WTC11 (cell line): ENCODE results near the gene IQCK. TPM values are rescaled to one million over a fixed set of nuclear protein-coding genes. Genes with fewer than 3 reads are reported as not detected.

Experiments used
- ATAC-seq: fragments of 200-7000 bp; cut with Tn5 transposase; 2 replicates; pipeline ENCODE4 v1.10.0; 2021; ENCODE audit warnings: mild to moderate bottlenecking, moderate library complexity
- CTCF ChIA-PET: fragments of 300-600 bp; sonication (Branson Sonifier 250); formaldehyde crosslinking; loops from one replicate; lab custom pipeline; 2021; ENCODE audit warnings: antibody characterized with exemption; lab: Charles Lee
- POLR2A ChIA-PET: fragments of 350-600 bp; sonication (Branson Sonifier 250); formaldehyde crosslinking; loops from one replicate; lab custom pipeline; 2021; ENCODE audit warnings: antibody characterized with exemption; lab: Charles Lee
- DNase-seq: peaks from one replicate; pipeline ENCODE4 v3.0.0; 2021; ENCODE audit warnings: low spot score
- H3K27ac Mint-ChIP-seq: 2 replicates; pipeline ENCODE4 v1.8.0; 2021; ENCODE audit warnings: mixed read lengths
- H3K27me3 Mint-ChIP-seq: 2 replicates; pipeline ENCODE4 v1.8.0; 2021; ENCODE audit warnings: low read depth, mild to moderate bottlenecking, moderate library complexity, mixed read lengths
- H3K36me3 Mint-ChIP-seq: 2 replicates; pipeline ENCODE4 v1.8.0; 2021; ENCODE audit warnings: mixed read lengths
- H3K4me1 Mint-ChIP-seq: 2 replicates; pipeline ENCODE4 v1.8.0; 2022; ENCODE audit warnings: mixed read lengths
- H3K4me3 Mint-ChIP-seq: 2 replicates; pipeline ENCODE4 v1.8.0; 2021; ENCODE audit warnings: mild to moderate bottlenecking, moderate library complexity, mixed read lengths
- H3K9me3 Mint-ChIP-seq: 2 replicates; pipeline ENCODE4 v1.8.0; 2021; ENCODE audit warnings: mixed read lengths
- AR ChIP-seq: fragments of 250-450 bp; sonication (Bioruptor Pico); IDR thresholded peaks from 2 replicates; pipeline ENCODE4 v1.9.0; 2021; ENCODE audit warnings: mild to moderate bottlenecking
- CREM ChIP-seq: sonication (generic); formaldehyde crosslinking; IDR thresholded peaks from 2 replicates; pipeline ENCODE4 v1.8.1; 2022; ENCODE audit warnings: mild to moderate bottlenecking, missing genetic modification reagents, moderate library complexity
- CTCF ChIP-seq: fragments of 200-600 bp; IDR thresholded peaks from 2 replicates; pipeline ENCODE4 v1.8.0; 2022; ENCODE audit warnings: antibody characterized with exemption
- E2F5 ChIP-seq: sonication (generic); formaldehyde crosslinking; IDR thresholded peaks from 2 replicates; pipeline ENCODE4 v1.8.1; 2022; ENCODE audit warnings: mild to moderate bottlenecking, moderate library complexity, missing genetic modification reagents
- HMGA2 ChIP-seq: fragments of 250-450 bp; sonication (Bioruptor Pico); IDR thresholded peaks from 2 replicates; pipeline ENCODE4 v1.4.0; 2021; ENCODE audit warnings: mild to moderate bottlenecking, moderate library complexity
- IRF1 ChIP-seq: sonication (generic); formaldehyde crosslinking; IDR thresholded peaks from 2 replicates; pipeline ENCODE4 v1.8.0; 2023; ENCODE audit warnings: missing genetic modification reagents
- PRRX2 ChIP-seq: fragments of 250-450 bp; sonication (Bioruptor Pico); IDR thresholded peaks from 2 replicates; pipeline ENCODE4 v1.8.0; 2021; ENCODE audit warnings: mild to moderate bottlenecking
- USF2 ChIP-seq: sonication (generic); formaldehyde crosslinking; IDR thresholded peaks from 2 replicates; pipeline ENCODE4 v1.8.1; 2023; ENCODE audit warnings: mild to moderate bottlenecking, missing genetic modification reagents, moderate library complexity
- ZNF121 ChIP-seq: sonication (generic); formaldehyde crosslinking; IDR thresholded peaks from 2 replicates; pipeline ENCODE4 v1.8.0; 2023; ENCODE audit warnings: missing genetic modification reagents
- total RNA-seq: library from RNA; stranded (reverse); gene quantifications from 3 replicates; pipeline ENCODE4 v1.2.3, GENCODE V29; 2021

Gene IQCK
- total RNA-seq, 1 experiment from 2014 or later: 5.8 TPM

GRCh38 chr16:19898166-19898565 lies 180.1 kb downstream of the IQCK start:
- TF ChIP-seq HMGA2: no peak
- no peak for TF ChIP-seq CREM
- no peak for TF ChIP-seq E2F5 (CRISPR knock-in tag)
- no peak for TF ChIP-seq AR (CRISPR knock-in tag)
- ATAC-seq (no peak), DNase-seq (no peak)
- H3K4me3 Mint-ChIP-seq: no peak overlapping the region
- ChIA-PET CTCF (interaction anchor here (0.7 to 6.3 kb wide), 9 partner anchors 9 to 486 kb away, joined by 3 to 79 read pairs (median 6); no protein-coding TSS in a partner anchor), POLR2A (no interaction called here)
- peaks cover 7% of the 10 kb centered on the region; the same call in 1 of the 2 replicates for H3K9me3 Mint-ChIP-seq
- H3K27me3 Mint-ChIP-seq: no peaks in the 10 kb centered on the region
- peak overlapping the region; percentile 68; the same call in 1 of the 2 replicates for H3K27ac Mint-ChIP-seq
- H3K4me1 Mint-ChIP-seq: peaks cover 16% of the 10 kb centered on the region
- peaks cover 2% of the 10 kb centered on the region; the same call in 1 of the 2 replicates for H3K36me3 Mint-ChIP-seq

GRCh38 chr16:19898924-19899604 lies 181.0 kb downstream of the IQCK start:
- peak; percentile 79 for ATAC-seq
- Mint-ChIP-seq H3K4me3 (peak overlapping the region; percentile 45), H3K4me1 (peaks cover 16% of the 10 kb centered on the region), H3K9me3 (peaks cover 4% of the 10 kb centered on the region; the same call in 1 of the 2 replicates), H3K27ac (no peak overlapping the region), H3K36me3 (peaks cover under 1% of the 10 kb centered on the region; the same call in 1 of the 2 replicates), H3K27me3 (no peaks in the 10 kb centered on the region)
- ChIA-PET CTCF (interaction anchor here (0.7 to 6.3 kb wide), 19 partner anchors 8 to 485 kb away, joined by 3 to 79 read pairs (median 3); no protein-coding TSS in a partner anchor), POLR2A (no interaction called here)
- TF ChIP-seq IRF1 (no peak), CTCF (peak; percentile 75), PRRX2 (CRISPR knock-in tag) (no peak)
- DNase-seq: peak; percentile 75

- H3K27ac Mint-ChIP-seq: no peak overlapping the region
- H3K4me3 Mint-ChIP-seq: no peak overlapping the region
- ChIA-PET POLR2A (no interaction called here), CTCF (interaction anchor here (0.8 to 6.3 kb wide), 16 partner anchors 8 to 485 kb away, joined by 3 to 79 read pairs (median 4); no protein-coding TSS in a partner anchor)
- H3K27me3 Mint-ChIP-seq: no peaks in the 10 kb centered on the region
- H3K4me1 Mint-ChIP-seq: peaks cover 16% of the 10 kb centered on the region
- 0 out of 2 replicates have a peak, but pooled peaks cover 3% of the 10 kb centered on the region for H3K9me3 Mint-ChIP-seq
- H3K36me3 Mint-ChIP-seq: no peaks in the 10 kb centered on the region
- no peak for DNase-seq
- TF ChIP-seq USF2 (CRISPR knock-in tag) (no peak), ZNF121 (CRISPR knock-in tag) (0 out of 2 replicates have a peak, but pooled peaks have one; percentile 2), CTCF (peak; percentile 25; the same call in 1 of the 2 replicates)
- no peak for ATAC-seq
Observed at GRCh38 chr16:19899605-19899955, 181.5 kb downstream of the IQCK start.
